HG03045 (cell line): ENCODE results near the gene NAP1L2.
A peak's percentile ranks its signal among the peaks of the same experiment; 100 is the strongest.
"Not testable (repeated sequence)": the region's sequence is repeated elsewhere in the genome, so short reads cannot be mapped to it uniquely, and the experiment has no call there.

Experiments used
- ATAC-seq: cut with Tn5 transposase; IDR thresholded peaks from one replicate; pipeline ENCODE4 v1.9.1; 2021; ENCODE audit warnings: mild to moderate bottlenecking, moderate library complexity; ENCODE audit not compliant: unreplicated experiment

Gene NAP1L2

DNA sequence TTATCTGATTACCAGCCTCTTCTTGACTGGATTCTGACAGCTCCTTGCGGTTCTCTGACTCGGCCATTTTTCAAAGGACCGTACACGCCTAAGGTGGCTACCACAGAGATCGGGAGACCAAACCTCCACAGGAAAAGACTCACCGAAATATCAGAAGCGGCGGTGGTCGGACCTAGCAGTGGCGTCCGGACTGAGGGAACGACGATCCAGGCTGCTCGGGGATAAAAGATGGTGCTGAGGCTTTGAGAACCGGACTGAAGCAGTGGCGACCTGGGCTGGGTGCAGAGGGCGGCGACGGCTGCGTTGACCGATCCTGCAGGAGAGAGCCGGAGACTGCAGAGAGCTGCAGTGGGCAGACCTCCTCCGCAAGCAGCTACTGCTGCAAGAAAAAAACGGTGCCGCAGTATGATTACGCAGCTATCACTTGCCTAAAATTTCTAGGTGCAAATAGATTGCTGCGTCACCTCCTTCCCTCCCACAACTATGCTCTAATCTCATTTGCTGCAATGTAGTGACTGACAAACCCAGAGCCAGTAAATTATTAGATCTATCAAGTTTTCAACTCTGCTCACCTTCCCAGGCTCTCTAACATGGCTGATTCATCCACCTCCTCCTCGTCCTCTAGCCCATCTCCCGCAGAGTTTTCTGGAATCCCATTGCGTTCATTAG, at the start of gene NAP1L2:
Gene NAP1L2, minus strand, starts transcription at position 426 of the 669 bp plus-strand sequence. Its CDS starts 359 bp downstream, at position 67.
- peak; percentile 89 for ATAC-seq

DNA sequence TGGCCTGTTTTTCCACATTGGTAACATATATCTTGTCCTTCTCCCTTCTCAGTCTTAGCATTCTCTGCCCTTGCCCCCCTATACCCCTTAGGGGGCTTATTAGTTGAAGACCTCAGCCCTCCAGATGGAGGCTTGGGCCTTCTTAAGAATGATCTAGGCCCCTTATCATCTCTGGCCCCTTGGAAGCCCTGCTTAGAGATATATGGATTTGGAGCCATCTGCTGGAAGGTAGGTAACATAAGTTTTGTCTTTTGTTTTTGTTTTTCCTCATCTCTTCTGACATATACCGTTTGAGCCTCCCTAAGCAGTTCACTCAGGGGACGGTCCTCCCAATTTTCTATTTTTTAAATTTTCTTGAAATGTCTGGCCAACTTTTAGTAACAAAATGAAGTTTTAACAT, 48.3 kb upstream of the NAP1L2 start:
- ATAC-seq, result no peak

DNA sequence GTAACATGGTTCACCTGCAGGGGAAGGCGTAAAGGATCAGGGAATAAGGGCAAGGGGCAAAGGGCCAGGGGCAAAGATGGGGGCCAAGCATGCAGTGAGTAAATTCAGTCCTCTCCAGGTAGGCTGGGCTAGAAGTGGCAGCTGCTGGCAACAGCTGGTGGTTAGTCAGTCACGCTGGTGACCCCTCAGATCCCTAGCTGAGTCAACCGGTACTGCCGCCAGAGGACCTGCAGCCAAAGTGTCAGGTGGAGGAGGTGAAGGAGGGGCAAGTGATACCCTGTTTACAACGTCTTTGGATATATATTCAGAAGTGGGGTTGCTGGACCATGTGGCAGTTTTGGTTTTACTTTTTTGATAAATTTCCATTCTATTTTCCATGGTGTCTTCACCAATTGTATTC, 24.6 kb upstream of the NAP1L2 start:
- ATAC-seq, result no peak

GRCh38 chrX:73217621-73218020, 3.0 kb upstream of the NAP1L2 start:
- no peak for ATAC-seq

DNA sequence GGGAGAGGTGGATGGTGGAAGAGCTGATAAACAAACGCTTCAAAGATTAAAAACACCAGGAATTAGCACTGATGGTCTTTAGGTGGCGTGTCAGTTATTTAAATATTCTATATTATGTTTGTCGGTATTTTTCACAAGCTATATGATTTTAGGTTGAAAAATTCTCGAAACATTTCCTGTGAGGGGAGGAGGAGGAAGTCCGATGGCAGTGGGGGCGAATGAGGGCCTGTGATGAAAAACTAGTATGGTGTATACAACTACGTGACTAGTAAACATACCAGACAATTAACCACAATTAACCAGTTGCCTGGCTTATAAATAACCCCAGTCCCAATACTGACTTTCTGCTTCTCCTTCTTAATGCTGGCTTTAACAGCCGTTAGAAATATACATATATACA, 595 bp upstream of the NAP1L2 start:
- no peak for ATAC-seq

DNA sequence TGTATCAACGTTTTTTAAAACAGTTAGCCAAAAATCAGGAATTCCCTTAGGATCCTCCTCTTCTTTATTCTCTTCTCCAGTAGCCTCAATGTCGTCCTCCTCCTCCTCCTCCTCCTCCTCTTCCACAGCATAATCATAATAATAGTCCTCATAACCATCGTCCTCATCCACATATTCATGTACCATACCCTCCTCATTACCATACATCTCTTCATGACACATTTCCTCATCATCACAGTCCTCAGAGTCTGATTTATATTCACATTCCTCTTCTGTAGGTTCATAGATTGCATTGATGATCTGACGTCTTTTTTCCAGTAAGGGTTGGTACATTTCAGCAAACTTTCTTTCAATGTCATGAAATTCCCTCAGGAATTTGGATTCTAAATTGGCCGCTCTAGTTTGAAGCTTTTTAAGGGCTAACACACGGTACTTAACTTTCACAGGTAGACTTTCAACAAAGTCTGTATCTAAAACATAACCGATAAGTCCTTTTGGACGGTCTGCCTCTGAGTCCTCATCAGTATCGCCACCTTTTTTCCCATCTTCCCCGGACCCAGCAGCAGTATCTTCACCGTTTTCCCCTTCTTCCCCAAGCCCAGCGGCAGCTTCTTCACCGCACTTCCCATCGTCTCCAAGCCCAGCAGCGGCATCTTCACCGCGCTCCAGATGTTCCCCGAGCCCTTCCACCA, 771 bp downstream of the NAP1L2 start:
- ATAC-seq, result no peak

- ATAC-seq, result no peak
These were observed 8.3 kb downstream of the NAP1L2 start for GRCh38 chrX:73206366-73206765.

- no peak for ATAC-seq
These were observed 32.0 kb downstream of the NAP1L2 start for GRCh38 chrX:73182502-73183114.

- not testable (repeated sequence) for ATAC-seq
These were observed 45.7 kb downstream of the NAP1L2 start for GRCh38 chrX:73168945-73169344.
